ENCODE results near the gene CPA1. TPM values are rescaled to one million over a fixed set of nuclear protein-coding genes. Genes with fewer than 3 reads are reported as not detected.

The CPA1 gene
- total RNA-seq, 1 donor from 2014 or later: not detected

- TF ChIP-seq CTCF (IDR thresholded peaks at IDR 0.05; ENCODE audit: unreplicated experiment): no peak
- no peak for DNase-seq (ENCODE audit: low spot score)
- Mint-ChIP-seq H3K4me1 (ENCODE audit: unreplicated experiment) (no peaks in the 10 kb centered on the region), H3K27ac (ENCODE audit: unreplicated experiment) (no peak overlapping the region), H3K4me3 (ENCODE audit: unreplicated experiment) (no peak overlapping the region), H3K9me3 (ENCODE audit: unreplicated experiment) (no peaks in the 10 kb centered on the region), H3K27me3 (ENCODE audit: unreplicated experiment) (peaks cover 3% of the 10 kb centered on the region), H3K36me3 (ENCODE audit: low read depth, unreplicated experiment) (no peaks in the 10 kb centered on the region)
Measured at GRCh38 chr7:130337410-130337971, 42.8 kb upstream of the CPA1 start.

- DNase-seq (ENCODE audit: low spot score): no peak
- TF ChIP-seq CTCF (IDR thresholded peaks at IDR 0.05; ENCODE audit: unreplicated experiment): no peak
- no peak overlapping the region for H3K27ac Mint-ChIP-seq (ENCODE audit: unreplicated experiment)
Measured at GRCh38 chr7:130338233-130338632, 42.1 kb upstream of the CPA1 start.

GRCh38 chr7:130341882-130342281 is 38.4 kb upstream of the CPA1 start:
- Mint-ChIP-seq H3K27me3 (ENCODE audit: unreplicated experiment) (no peaks in the 10 kb centered on the region), H3K4me3 (ENCODE audit: unreplicated experiment) (no peak overlapping the region), H3K36me3 (ENCODE audit: low read depth, unreplicated experiment) (peaks cover 3% of the 10 kb centered on the region), H3K27ac (ENCODE audit: unreplicated experiment) (no peak overlapping the region), H3K4me1 (ENCODE audit: unreplicated experiment) (no peaks in the 10 kb centered on the region), H3K9me3 (ENCODE audit: unreplicated experiment) (no peaks in the 10 kb centered on the region)
- DNase-seq (ENCODE audit: low spot score): no peak
- no peak for TF ChIP-seq CTCF (IDR thresholded peaks at IDR 0.05; ENCODE audit: unreplicated experiment)

More at GRCh38 chr7:130338233-130338632, 42.1 kb upstream of the CPA1 start:
- no peaks in the 10 kb centered on the region for H3K9me3 Mint-ChIP-seq (ENCODE audit: unreplicated experiment)
- peaks cover 3% of the 10 kb centered on the region for H3K27me3 Mint-ChIP-seq (ENCODE audit: unreplicated experiment)
- H3K36me3 Mint-ChIP-seq (ENCODE audit: low read depth, unreplicated experiment): no peaks in the 10 kb centered on the region
- H3K4me1 Mint-ChIP-seq (ENCODE audit: unreplicated experiment): no peaks in the 10 kb centered on the region
- H3K4me3 Mint-ChIP-seq (ENCODE audit: unreplicated experiment): no peak overlapping the region

- no peak for DNase-seq (ENCODE audit: low spot score)
- Mint-ChIP-seq H3K27me3 (ENCODE audit: unreplicated experiment) (peaks cover 3% of the 10 kb centered on the region), H3K4me3 (ENCODE audit: unreplicated experiment) (no peak overlapping the region), H3K9me3 (ENCODE audit: unreplicated experiment) (no peaks in the 10 kb centered on the region), H3K36me3 (ENCODE audit: low read depth, unreplicated experiment) (peaks cover 3% of the 10 kb centered on the region), H3K27ac (ENCODE audit: unreplicated experiment) (no peak overlapping the region), H3K4me1 (ENCODE audit: unreplicated experiment) (no peaks in the 10 kb centered on the region)
- TF ChIP-seq CTCF (IDR thresholded peaks at IDR 0.05; ENCODE audit: unreplicated experiment): no peak
Measured at GRCh38 chr7:130342701-130343380, 37.5 kb upstream of the CPA1 start.

- Mint-ChIP-seq H3K4me1 (ENCODE audit: unreplicated experiment) (no peaks in the 10 kb centered on the region), H3K4me3 (ENCODE audit: unreplicated experiment) (no peak within 1 kb of the TSS), H3K9me3 (ENCODE audit: unreplicated experiment) (no peaks in the 10 kb centered on the region), H3K27ac (ENCODE audit: unreplicated experiment) (no peak within 1 kb of the TSS), H3K27me3 (ENCODE audit: unreplicated experiment) (peaks cover 9% of the 10 kb centered on the region), H3K36me3 (ENCODE audit: low read depth, unreplicated experiment) (peaks cover 3% of the 10 kb centered on the region)
- no peak for TF ChIP-seq CTCF (IDR thresholded peaks at IDR 0.05; ENCODE audit: unreplicated experiment)
- no peak for DNase-seq (ENCODE audit: low spot score)
Measured at GRCh38 chr7:130344271-130344866, 35.9 kb upstream of the CPA1 start, which contains the start of gene CPA5. Gene CPA5, plus strand, starts transcription at chr7:130344816. Its CDS starts 1,670 bp downstream, at chr7:130346486.
